OCI-LY3 (cell line): Measurements from ENCODE around the gene MYH16.
A peak's percentile ranks its signal among the peaks of the same experiment; 100 is the strongest.
"Not testable (repeated sequence)": the region's sequence is repeated elsewhere in the genome, so short reads cannot be mapped to it uniquely, and the experiment has no call there.

ENCODE experiments used
- H2AFZ ChIP-seq: fragments of 200-600, 300-600 bp; shearing (Covaris generic); 2 replicates; pipeline ENCODE4 v1.6.0; 2014; ENCODE audit warnings: antibody characterized with exemption, low read depth, low read length
- H3K27ac ChIP-seq: fragments of 200-600, 300-600 bp; sonication (generic); 2 replicates; pipeline ENCODE4 v1.5.1; 2014; ENCODE audit warnings: mild to moderate bottlenecking, low read length, moderate library complexity, mixed read lengths
- H3K27me3 ChIP-seq: fragments of 200-600, 300-600 bp; sonication (generic); 2 replicates; pipeline ENCODE4 v1.6.1; 2014; ENCODE audit warnings: low read depth, low read length, mixed read lengths
- H3K36me3 ChIP-seq: fragments of 200-600, 300-600 bp; sonication (generic); replicated peaks from 2 replicates; pipeline ENCODE3; 2014; ENCODE audit warnings: low read depth, low read length, mixed read lengths
- H3K4me1 ChIP-seq: fragments of 300-600, 200-600 bp; sonication (generic); 2 replicates; pipeline ENCODE4 v1.6.1; 2014; ENCODE audit warnings: low read length, mixed read lengths
- H3K4me2 ChIP-seq: fragments of 200-600, 300-600 bp; sonication (generic); 2 replicates; pipeline ENCODE4 v1.6.1; 2014; ENCODE audit warnings: low read length, mixed read lengths
- H3K4me3 ChIP-seq: fragments of 300-600, 200-600 bp; sonication (generic); 2 replicates; pipeline ENCODE4 v1.5.1; 2014; ENCODE audit warnings: antibody characterized with exemption, mild to moderate bottlenecking, low read length, moderate library complexity
- H3K79me2 ChIP-seq: fragments of 300-600, 200-600 bp; shearing (Covaris generic); 2 replicates; pipeline ENCODE4 v1.6.1; 2014; ENCODE audit warnings: mild to moderate bottlenecking, low read length, mixed read lengths
- H3K9ac ChIP-seq: fragments of 300-600, 200-600 bp; shearing (Covaris generic); 2 replicates; pipeline ENCODE4 v1.6.0; 2014; ENCODE audit warnings: mild to moderate bottlenecking, low read length, moderate library complexity
- H3K9me3 ChIP-seq: fragments of 200-600, 300-600 bp; shearing (Covaris generic); 2 replicates; pipeline ENCODE4 v1.6.1; 2014; ENCODE audit warnings: low read length, mixed read lengths; ENCODE audit not compliant: insufficient read depth
- H4K20me1 ChIP-seq: fragments of 200-600, 300-600 bp; sonication (generic); 2 replicates; pipeline ENCODE4 v1.6.1; 2016; ENCODE audit warnings: low read length, mixed read lengths; ENCODE audit not compliant: insufficient read depth
- EZH2phosphoT487 ChIP-seq: fragments of 200-600 bp; shearing (Covaris generic); IDR thresholded peaks from 2 replicates; pipeline ENCODE4 v1.6.1; 2018; ENCODE audit warnings: antibody characterized with exemption, mixed run types, low read depth
- TF ChIP-seq, protein P1 (sequence below): fragments of 200-600, 300-600 bp; sonication (generic); IDR thresholded peaks from 2 replicates; pipeline ENCODE4 v1.5.1; 2014; ENCODE audit warnings: antibody characterized with exemption, low read length, low read depth

Gene MYH16

DNA sequence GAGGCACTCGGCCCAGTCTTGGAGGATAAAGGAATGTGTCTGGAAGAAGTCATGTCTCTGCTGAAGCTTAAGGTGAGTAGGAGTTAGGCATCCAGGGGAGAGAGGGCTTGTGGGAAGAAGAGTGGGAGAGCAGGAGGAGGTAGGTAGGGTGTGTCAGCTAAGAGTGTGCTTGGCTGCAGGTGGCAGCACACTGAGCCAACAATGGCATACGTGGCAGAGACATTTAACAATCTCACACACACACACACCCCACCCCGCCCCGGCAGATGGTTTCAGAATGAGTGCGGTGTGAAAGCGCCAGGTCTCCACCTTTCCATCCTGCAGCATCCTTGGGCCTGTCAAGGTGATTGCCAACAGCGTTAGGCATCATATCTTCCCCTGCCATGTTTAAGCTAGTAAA lies 41.9 kb downstream of the MYH16 start:
- Histone ChIP-seq H3K36me3 (no peaks in the 10 kb centered on the region), H3K27me3 (no peaks in the 10 kb centered on the region; the same call in none of the 2 replicates), H4K20me1 (no peaks in the 10 kb centered on the region), H3K9ac (no peak overlapping the region), H3K27ac (no peak overlapping the region), H3K79me2 (no peaks in the 10 kb centered on the region), H3K9me3 (no peaks in the 10 kb centered on the region), H2AFZ (no peak overlapping the region), H3K4me3 (peak overlapping the region; percentile 29; the same call in 1 of the 2 replicates), H3K4me2 (peak overlapping the region; percentile 23), H3K4me1 (peaks cover 16% of the 10 kb centered on the region)
- TF ChIP-seq, protein P1, sequence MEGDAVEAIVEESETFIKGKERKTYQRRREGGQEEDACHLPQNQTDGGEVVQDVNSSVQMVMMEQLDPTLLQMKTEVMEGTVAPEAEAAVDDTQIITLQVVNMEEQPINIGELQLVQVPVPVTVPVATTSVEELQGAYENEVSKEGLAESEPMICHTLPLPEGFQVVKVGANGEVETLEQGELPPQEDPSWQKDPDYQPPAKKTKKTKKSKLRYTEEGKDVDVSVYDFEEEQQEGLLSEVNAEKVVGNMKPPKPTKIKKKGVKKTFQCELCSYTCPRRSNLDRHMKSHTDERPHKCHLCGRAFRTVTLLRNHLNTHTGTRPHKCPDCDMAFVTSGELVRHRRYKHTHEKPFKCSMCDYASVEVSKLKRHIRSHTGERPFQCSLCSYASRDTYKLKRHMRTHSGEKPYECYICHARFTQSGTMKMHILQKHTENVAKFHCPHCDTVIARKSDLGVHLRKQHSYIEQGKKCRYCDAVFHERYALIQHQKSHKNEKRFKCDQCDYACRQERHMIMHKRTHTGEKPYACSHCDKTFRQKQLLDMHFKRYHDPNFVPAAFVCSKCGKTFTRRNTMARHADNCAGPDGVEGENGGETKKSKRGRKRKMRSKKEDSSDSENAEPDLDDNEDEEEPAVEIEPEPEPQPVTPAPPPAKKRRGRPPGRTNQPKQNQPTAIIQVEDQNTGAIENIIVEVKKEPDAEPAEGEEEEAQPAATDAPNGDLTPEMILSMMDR, result peak; percentile 15; the same call in 1 of the 2 replicates
- no peak for TF ChIP-seq EZH2phosphoT487

DNA sequence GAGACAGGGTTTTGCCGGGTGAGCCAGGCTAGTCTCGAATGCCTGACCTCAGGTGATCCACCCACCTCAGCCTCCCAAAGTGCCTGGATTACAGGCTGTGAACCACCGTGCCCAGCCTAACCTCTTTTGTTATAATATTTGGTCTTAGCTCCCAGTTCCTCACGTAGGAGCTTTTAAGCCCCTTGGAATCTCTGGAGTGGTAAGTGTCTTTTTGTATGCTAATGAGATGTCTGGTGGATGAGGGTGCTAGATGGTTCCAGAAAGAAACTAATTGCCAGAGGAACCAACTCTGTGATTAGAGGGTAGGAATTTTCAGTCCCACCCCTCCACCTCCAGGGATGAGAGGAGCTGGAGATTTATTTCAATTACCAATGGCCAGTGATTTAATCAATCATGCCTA lies 47.7 kb downstream of the MYH16 start:
- H3K9ac ChIP-seq, result no peak overlapping the region
- H3K27ac ChIP-seq, result no peak overlapping the region
- H3K4me3 ChIP-seq, result no peak overlapping the region
- H3K4me1 ChIP-seq, result peaks cover 5% of the 10 kb centered on the region; the same call in 1 of the 2 replicates
- TF ChIP-seq, protein P1, result no peak
- TF ChIP-seq EZH2phosphoT487, result no peak
- H3K79me2 ChIP-seq, result peaks cover 11% of the 10 kb centered on the region
- no peaks in the 10 kb centered on the region for H3K27me3 ChIP-seq
- no peak overlapping the region for H3K4me2 ChIP-seq
- no peaks in the 10 kb centered on the region for H3K36me3 ChIP-seq
- H3K9me3 ChIP-seq, result no peaks in the 10 kb centered on the region
- H4K20me1 ChIP-seq, result no peaks in the 10 kb centered on the region
- H2AFZ ChIP-seq, result no peak overlapping the region

DNA sequence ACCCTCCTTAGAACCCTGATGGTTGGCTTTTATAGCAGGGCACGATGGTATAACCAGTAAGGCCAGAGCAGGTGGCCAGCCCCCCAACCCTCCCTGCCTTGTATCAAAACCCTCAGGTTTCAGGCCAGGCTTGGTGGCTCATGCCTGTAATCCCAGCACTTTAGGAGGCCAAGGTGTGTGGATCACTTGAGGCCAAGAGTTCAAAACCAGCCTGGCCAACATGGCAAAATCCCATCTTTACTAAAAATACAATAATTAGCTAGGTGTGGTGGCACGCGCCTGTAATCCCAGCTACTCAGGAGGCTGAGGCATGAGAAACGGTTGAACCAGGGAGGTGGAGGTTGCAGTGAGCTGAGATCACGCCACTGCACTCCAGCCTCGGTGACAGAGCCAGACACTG lies 50.0 kb downstream of the MYH16 start:
- H3K27ac ChIP-seq, H3K4me2 ChIP-seq, H3K36me3 ChIP-seq, H2AFZ ChIP-seq, H3K9ac ChIP-seq, H3K4me3 ChIP-seq, H4K20me1 ChIP-seq, H3K27me3 ChIP-seq, H3K9me3 ChIP-seq: not testable (repeated sequence)
- H3K79me2 ChIP-seq, result peaks cover 32% of the 10 kb centered on the region
- peaks cover 13% of the 10 kb centered on the region for H3K4me1 ChIP-seq

DNA sequence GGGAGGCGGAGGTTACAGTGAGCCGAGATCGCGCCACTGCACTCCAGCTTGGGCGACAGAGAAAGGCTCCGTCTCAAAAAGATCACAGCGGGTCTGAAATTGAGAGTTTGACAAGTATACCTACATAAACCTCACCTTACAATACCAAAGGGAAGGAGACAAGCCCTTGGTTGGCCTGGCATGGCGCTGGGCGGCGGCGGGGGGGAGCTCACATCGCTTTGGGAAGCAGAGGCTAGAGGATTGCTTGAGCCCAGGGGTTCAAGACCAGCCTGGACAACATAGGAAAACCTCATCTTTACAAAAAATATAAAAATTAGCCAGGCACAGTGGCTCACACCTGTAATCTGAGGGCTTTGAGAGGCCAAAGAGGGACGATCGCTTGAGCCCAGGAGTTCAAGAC lies 51.9 kb downstream of the MYH16 start:
- Histone ChIP-seq H3K27ac (no peak overlapping the region), H3K27me3 (no peaks in the 10 kb centered on the region), H3K9me3 (no peaks in the 10 kb centered on the region), H3K4me3 (peak overlapping the region; percentile 86), H3K9ac (peak overlapping the region; percentile 95; the same call in 1 of the 2 replicates), H3K36me3 (peaks cover 7% of the 10 kb centered on the region), H3K79me2 (peaks cover 50% of the 10 kb centered on the region), H2AFZ (no peak overlapping the region), H4K20me1 (peaks cover 15% of the 10 kb centered on the region), H3K4me1 (peaks cover 15% of the 10 kb centered on the region), H3K4me2 (peak overlapping the region; percentile 78)
- TF ChIP-seq EZH2phosphoT487, result no peak
- TF ChIP-seq, protein P1, result no peak
